Loucy (cell line): ENCODE measurements around the gene C2CD3.

Experiments used
- H2AFZ ChIP-seq: fragments of 200-600 bp; sonication (generic); 2 replicates; pipeline ENCODE4 v1.6.0; 2016; ENCODE audit warnings: antibody characterized with exemption, mild to moderate bottlenecking, low read length, moderate library complexity
- H3F3A ChIP-seq: fragments of 200-600 bp; 2 replicates; pipeline ENCODE4 v1.6.0; 2016; ENCODE audit warnings: antibody characterized with exemption, low read depth, mild to moderate bottlenecking
- H3K27me3 ChIP-seq: fragments of 200-600 bp; sonication (generic); 2 replicates; pipeline ENCODE4 v1.6.1; 2014; ENCODE audit warnings: low read length, mild to moderate bottlenecking; ENCODE audit not compliant: insufficient read depth, poor library complexity, severe bottlenecking
- H3K36me3 ChIP-seq: fragments of 200-600 bp; sonication (generic); 2 replicates; pipeline ENCODE4 v1.6.1; 2016; ENCODE audit warnings: low read length; ENCODE audit not compliant: insufficient read depth
- H3K4me1 ChIP-seq: fragments of 200-600 bp; sonication (generic); 2 replicates; pipeline ENCODE4 v1.5.1; 2014; ENCODE audit warnings: low read length, mild to moderate bottlenecking; ENCODE audit not compliant: insufficient read depth, poor library complexity, severe bottlenecking
- H3K4me2 ChIP-seq: fragments of 200-600 bp; sonication (generic); 2 replicates; pipeline ENCODE4 v1.6.0; 2014; ENCODE audit warnings: antibody characterized with exemption, low read length, low read depth, mild to moderate bottlenecking; ENCODE audit not compliant: poor library complexity, severe bottlenecking
- H3K4me3 ChIP-seq: fragments of 200-600 bp; sonication (generic); 2 replicates; pipeline ENCODE4 v1.5.1; 2014; ENCODE audit warnings: low read length, mild to moderate bottlenecking, mixed read lengths; ENCODE audit not compliant: poor library complexity, severe bottlenecking
- H3K79me2 ChIP-seq: fragments of 200-600 bp; sonication (generic); 2 replicates; pipeline ENCODE4 v1.6.1; 2014; ENCODE audit warnings: low read length; ENCODE audit not compliant: insufficient read depth
- H3K9ac ChIP-seq: fragments of 200-600 bp; sonication (generic); 2 replicates; pipeline ENCODE4 v1.6.0; 2014; ENCODE audit warnings: mild to moderate bottlenecking, low read depth, low read length, moderate library complexity; ENCODE audit not compliant: poor library complexity, severe bottlenecking
- H3K9me2 ChIP-seq: fragments of 200-600 bp; sonication (generic); replicated peaks from 2 replicates; pipeline ENCODE4 v1.6.1; 2016; ENCODE audit warnings: low read depth, low read length, mixed read lengths
- H3K9me3 ChIP-seq: fragments of 200-600 bp; sonication (generic); 2 replicates; pipeline ENCODE4 v1.6.1; 2014; ENCODE audit warnings: mild to moderate bottlenecking, antibody characterized with exemption, low read length, low read depth; ENCODE audit not compliant: insufficient read depth
- H4K20me1 ChIP-seq: fragments of 200-600 bp; sonication (generic); 2 replicates; pipeline ENCODE4 v1.6.0; 2014; ENCODE audit warnings: antibody characterized with exemption, low read length, mild to moderate bottlenecking; ENCODE audit not compliant: insufficient read depth, poor library complexity, severe bottlenecking
- EZH2phosphoT487 ChIP-seq: fragments of 200-600 bp; IDR thresholded peaks from 2 replicates; pipeline ENCODE4 v1.6.1; 2018; ENCODE audit warnings: antibody characterized with exemption, mild to moderate bottlenecking, moderate library complexity, borderline replicate concordance
- TF ChIP-seq, protein P1 (sequence below): fragments of 200-600 bp; sonication (generic); conservative IDR thresholded peaks from 2 replicates; pipeline ENCODE4 v1.5.1; 2014; ENCODE audit warnings: mild to moderate bottlenecking, antibody characterized with exemption, low read length

C2CD3 gene

GRCh38 chr11:74106124-74106523 lies 64.7 kb downstream of the C2CD3 start:
- no peaks in the 10 kb centered on the region for H3K27me3 ChIP-seq
- H2AFZ ChIP-seq = no peak overlapping the region
- H3K36me3 ChIP-seq = peaks cover 57% of the 10 kb centered on the region; the same call in 1 of the 2 replicates
- no peaks in the 10 kb centered on the region for H4K20me1 ChIP-seq
- TF ChIP-seq, protein P1, sequence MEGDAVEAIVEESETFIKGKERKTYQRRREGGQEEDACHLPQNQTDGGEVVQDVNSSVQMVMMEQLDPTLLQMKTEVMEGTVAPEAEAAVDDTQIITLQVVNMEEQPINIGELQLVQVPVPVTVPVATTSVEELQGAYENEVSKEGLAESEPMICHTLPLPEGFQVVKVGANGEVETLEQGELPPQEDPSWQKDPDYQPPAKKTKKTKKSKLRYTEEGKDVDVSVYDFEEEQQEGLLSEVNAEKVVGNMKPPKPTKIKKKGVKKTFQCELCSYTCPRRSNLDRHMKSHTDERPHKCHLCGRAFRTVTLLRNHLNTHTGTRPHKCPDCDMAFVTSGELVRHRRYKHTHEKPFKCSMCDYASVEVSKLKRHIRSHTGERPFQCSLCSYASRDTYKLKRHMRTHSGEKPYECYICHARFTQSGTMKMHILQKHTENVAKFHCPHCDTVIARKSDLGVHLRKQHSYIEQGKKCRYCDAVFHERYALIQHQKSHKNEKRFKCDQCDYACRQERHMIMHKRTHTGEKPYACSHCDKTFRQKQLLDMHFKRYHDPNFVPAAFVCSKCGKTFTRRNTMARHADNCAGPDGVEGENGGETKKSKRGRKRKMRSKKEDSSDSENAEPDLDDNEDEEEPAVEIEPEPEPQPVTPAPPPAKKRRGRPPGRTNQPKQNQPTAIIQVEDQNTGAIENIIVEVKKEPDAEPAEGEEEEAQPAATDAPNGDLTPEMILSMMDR = no peak
- no peak for TF ChIP-seq EZH2phosphoT487
- H3K4me2 ChIP-seq = no peak overlapping the region
- no peak overlapping the region for H3K4me3 ChIP-seq
- H3K9me3 ChIP-seq = no peaks in the 10 kb centered on the region
- H3K9ac ChIP-seq = no peak overlapping the region
- no peaks in the 10 kb centered on the region for H3F3A ChIP-seq
- no peaks in the 10 kb centered on the region for H3K79me2 ChIP-seq
- no peaks in the 10 kb centered on the region for H3K4me1 ChIP-seq
- H3K9me2 ChIP-seq = no peaks in the 10 kb centered on the region

- Histone ChIP-seq H3K4me3 (no peak overlapping the region), H3K9me2 (no peaks in the 10 kb centered on the region), H3K4me2 (no peak overlapping the region), H4K20me1 (no peaks in the 10 kb centered on the region), H3K9me3 (no peaks in the 10 kb centered on the region), H3F3A (no peaks in the 10 kb centered on the region), H3K36me3 (peaks cover 70% of the 10 kb centered on the region; the same call in 1 of the 2 replicates), H2AFZ (no peak overlapping the region), H3K9ac (no peak overlapping the region), H3K27me3 (no peaks in the 10 kb centered on the region), H3K79me2 (no peaks in the 10 kb centered on the region), H3K4me1 (no peaks in the 10 kb centered on the region)
- TF ChIP-seq, protein P1 = no peak
- TF ChIP-seq EZH2phosphoT487 = no peak
Measured at GRCh38 chr11:74102321-74102720, 68.5 kb downstream of the C2CD3 start.

GRCh38 chr11:74100735-74101134 lies 70.1 kb downstream of the C2CD3 start:
- H3K79me2 ChIP-seq = no peaks in the 10 kb centered on the region
- no peak overlapping the region for H3K4me3 ChIP-seq
- no peaks in the 10 kb centered on the region for H3K9me3 ChIP-seq
- H3F3A ChIP-seq = no peaks in the 10 kb centered on the region
- H3K4me1 ChIP-seq = no peaks in the 10 kb centered on the region
- H3K36me3 ChIP-seq = peaks cover 71% of the 10 kb centered on the region; the same call in 1 of the 2 replicates
- H2AFZ ChIP-seq = no peak overlapping the region
- no peak for TF ChIP-seq EZH2phosphoT487
- TF ChIP-seq, protein P1 = no peak
- no peak overlapping the region for H3K9ac ChIP-seq
- H3K9me2 ChIP-seq = no peaks in the 10 kb centered on the region
- no peaks in the 10 kb centered on the region for H3K27me3 ChIP-seq
- no peak overlapping the region for H3K4me2 ChIP-seq
- no peaks in the 10 kb centered on the region for H4K20me1 ChIP-seq
